ENCODE results near the gene S100A16. TPM values are rescaled to one million over a fixed set of nuclear protein-coding genes. Genes with fewer than 3 reads are reported as not detected.
"Not testable (repeated sequence)": the region's sequence is repeated elsewhere in the genome, so short reads cannot be mapped to it uniquely, and the experiment has no call there.

The S100A16 gene
- total RNA-seq, 1 donor from 2014 or later, result 886 TPM

DNA sequence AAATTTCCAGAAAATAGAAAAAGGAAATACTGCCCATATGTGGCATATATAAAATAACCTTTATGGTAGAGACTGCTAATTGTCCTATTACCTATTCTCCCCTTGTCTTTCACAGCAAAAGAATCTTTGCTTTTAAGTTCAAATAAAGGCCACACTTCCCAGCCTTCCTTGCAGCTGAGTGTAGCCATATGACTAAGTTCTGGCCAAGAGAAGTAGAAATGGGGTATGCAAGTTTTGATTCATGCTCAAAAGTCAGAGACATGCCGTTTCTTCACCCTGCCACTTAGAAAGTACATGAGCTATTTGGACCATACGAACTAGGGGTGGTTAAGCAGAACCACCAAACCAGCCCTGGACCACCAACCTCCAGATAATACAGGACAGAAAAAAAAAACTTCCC, 29.0 kb downstream of the S100A16 start:
- DNase-seq (ENCODE audit: low read depth) (no peak), FAIRE-seq (no peak)
- H3K27me3 ChIP-seq (ENCODE audit: control insufficient read depth, insufficient read depth, low read length), result no peaks in the 10 kb centered on the region
- no peaks in the 10 kb centered on the region for H3K36me3 ChIP-seq (ENCODE audit: control insufficient read depth, insufficient read depth, low read length)
- no peak overlapping the region for H3K4me3 ChIP-seq (ENCODE audit: low read depth, low read length)
- TF ChIP-seq, protein P1, sequence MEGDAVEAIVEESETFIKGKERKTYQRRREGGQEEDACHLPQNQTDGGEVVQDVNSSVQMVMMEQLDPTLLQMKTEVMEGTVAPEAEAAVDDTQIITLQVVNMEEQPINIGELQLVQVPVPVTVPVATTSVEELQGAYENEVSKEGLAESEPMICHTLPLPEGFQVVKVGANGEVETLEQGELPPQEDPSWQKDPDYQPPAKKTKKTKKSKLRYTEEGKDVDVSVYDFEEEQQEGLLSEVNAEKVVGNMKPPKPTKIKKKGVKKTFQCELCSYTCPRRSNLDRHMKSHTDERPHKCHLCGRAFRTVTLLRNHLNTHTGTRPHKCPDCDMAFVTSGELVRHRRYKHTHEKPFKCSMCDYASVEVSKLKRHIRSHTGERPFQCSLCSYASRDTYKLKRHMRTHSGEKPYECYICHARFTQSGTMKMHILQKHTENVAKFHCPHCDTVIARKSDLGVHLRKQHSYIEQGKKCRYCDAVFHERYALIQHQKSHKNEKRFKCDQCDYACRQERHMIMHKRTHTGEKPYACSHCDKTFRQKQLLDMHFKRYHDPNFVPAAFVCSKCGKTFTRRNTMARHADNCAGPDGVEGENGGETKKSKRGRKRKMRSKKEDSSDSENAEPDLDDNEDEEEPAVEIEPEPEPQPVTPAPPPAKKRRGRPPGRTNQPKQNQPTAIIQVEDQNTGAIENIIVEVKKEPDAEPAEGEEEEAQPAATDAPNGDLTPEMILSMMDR (IDR thresholded peaks at IDR 0.05; ENCODE audit: insufficient read depth, low read length, severe bottlenecking), result no peak

- H3K36me3 ChIP-seq (ENCODE audit: control insufficient read depth, insufficient read depth, low read length); DNase-seq (ENCODE audit: low read depth); H3K4me3 ChIP-seq (ENCODE audit: low read depth, low read length); FAIRE-seq; H3K27me3 ChIP-seq (ENCODE audit: control insufficient read depth, insufficient read depth, low read length): not testable (repeated sequence)
These were observed 29.4 kb downstream of the S100A16 start for GRCh38 chr1:153583514-153583913.

- not testable (repeated sequence) for H3K4me3 ChIP-seq (ENCODE audit: low read depth, low read length); DNase-seq (ENCODE audit: low read depth); H3K27me3 ChIP-seq (ENCODE audit: control insufficient read depth, insufficient read depth, low read length); FAIRE-seq; H3K36me3 ChIP-seq (ENCODE audit: control insufficient read depth, insufficient read depth, low read length)
These were observed 30.1 kb downstream of the S100A16 start for GRCh38 chr1:153582836-153583235.

DNA sequence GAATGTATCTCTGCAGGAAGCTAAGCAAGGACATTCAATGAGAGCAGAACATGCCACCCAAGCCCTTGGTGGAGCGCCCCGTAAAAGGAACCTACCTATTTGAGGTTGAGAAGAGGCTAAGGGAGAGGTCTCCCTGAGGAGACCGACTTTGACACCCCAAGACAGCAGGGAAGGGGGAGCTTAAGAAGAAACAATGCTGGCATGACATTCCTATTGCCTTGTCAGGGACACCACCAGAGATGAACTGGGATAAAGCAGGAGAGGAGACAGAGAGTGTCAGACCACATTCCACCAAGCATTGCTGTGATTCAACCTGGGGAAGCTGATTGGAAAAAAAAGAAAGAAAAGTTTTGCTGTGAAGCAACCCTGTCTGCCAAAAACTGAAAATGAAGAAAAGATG, 34.0 kb downstream of the S100A16 start:
- TF ChIP-seq, protein P1 (IDR thresholded peaks at IDR 0.05; ENCODE audit: insufficient read depth, low read length, severe bottlenecking), result no peak
- H3K27me3 ChIP-seq (ENCODE audit: control insufficient read depth, insufficient read depth, low read length), result no peaks in the 10 kb centered on the region
- no peaks in the 10 kb centered on the region for H3K36me3 ChIP-seq (ENCODE audit: control insufficient read depth, insufficient read depth, low read length)
- no peak for DNase-seq (ENCODE audit: low read depth)
- H3K4me3 ChIP-seq (ENCODE audit: low read depth, low read length), result no peak overlapping the region
- FAIRE-seq, result no peak

GRCh38 chr1:153578490-153578889, 34.4 kb downstream of the S100A16 start:
- no peaks in the 10 kb centered on the region for H3K36me3 ChIP-seq (ENCODE audit: control insufficient read depth, insufficient read depth, low read length)
- FAIRE-seq (no peak), DNase-seq (ENCODE audit: low read depth) (no peak)
- H3K27me3 ChIP-seq (ENCODE audit: control insufficient read depth, insufficient read depth, low read length), result no peaks in the 10 kb centered on the region
- no peak overlapping the region for H3K4me3 ChIP-seq (ENCODE audit: low read depth, low read length)
- TF ChIP-seq, protein P1 (IDR thresholded peaks at IDR 0.05; ENCODE audit: insufficient read depth, low read length, severe bottlenecking), result no peak

DNA sequence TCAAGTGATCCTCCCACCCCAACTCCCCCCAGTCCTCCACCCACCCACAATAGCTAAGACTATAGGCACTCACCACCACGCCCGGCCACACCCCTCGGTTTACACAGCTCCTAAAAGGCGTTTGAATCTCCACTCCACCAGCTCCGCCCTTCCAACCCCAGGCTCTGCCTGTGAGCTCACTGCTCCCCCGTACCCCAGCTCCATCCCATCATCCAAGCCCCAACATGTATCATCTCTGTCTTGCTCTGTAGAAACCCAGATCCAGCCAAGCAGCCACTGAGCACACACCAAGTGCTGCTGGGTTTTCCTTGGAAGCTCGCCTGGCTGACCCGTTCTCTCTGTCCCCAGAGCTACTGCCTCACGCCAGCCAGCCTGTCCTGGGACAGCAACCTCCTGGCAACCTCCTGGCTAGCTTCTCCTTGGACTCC, 35.3 kb downstream of the S100A16 start:
- no peaks in the 10 kb centered on the region for H3K27me3 ChIP-seq (ENCODE audit: control insufficient read depth, insufficient read depth, low read length)
- FAIRE-seq (no peak), DNase-seq (ENCODE audit: low read depth) (peak; percentile 67)
- no peaks in the 10 kb centered on the region for H3K36me3 ChIP-seq (ENCODE audit: control insufficient read depth, insufficient read depth, low read length)
- no peak overlapping the region for H3K4me3 ChIP-seq (ENCODE audit: low read depth, low read length)
- TF ChIP-seq, protein P1 (IDR thresholded peaks at IDR 0.05; ENCODE audit: insufficient read depth, low read length, severe bottlenecking), result no peak

DNA sequence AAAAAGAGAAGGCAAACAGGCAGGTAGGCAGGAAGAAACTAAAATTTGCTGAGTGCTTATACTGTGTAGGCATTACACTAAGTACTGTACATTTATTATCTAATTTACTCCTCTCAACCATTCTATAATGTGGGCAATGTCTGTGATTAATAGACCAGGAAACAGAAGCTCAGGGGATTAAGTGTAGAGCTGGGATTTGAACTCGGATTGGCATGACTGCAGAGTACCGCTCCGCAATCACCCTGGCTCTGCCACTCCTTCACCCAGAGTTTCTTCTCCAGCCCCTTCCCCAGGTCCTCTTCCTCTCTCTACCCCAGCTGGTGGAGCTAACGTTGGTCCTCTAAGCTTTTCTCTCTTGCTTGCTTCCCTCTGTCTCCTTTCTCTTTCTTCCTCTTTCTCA, 35.8 kb downstream of the S100A16 start:
- H3K27me3 ChIP-seq (ENCODE audit: control insufficient read depth, insufficient read depth, low read length), result no peaks in the 10 kb centered on the region
- no peak overlapping the region for H3K4me3 ChIP-seq (ENCODE audit: low read depth, low read length)
- DNase-seq (ENCODE audit: low read depth) (no peak), FAIRE-seq (no peak)
- no peaks in the 10 kb centered on the region for H3K36me3 ChIP-seq (ENCODE audit: control insufficient read depth, insufficient read depth, low read length)
- TF ChIP-seq, protein P1 (IDR thresholded peaks at IDR 0.05; ENCODE audit: insufficient read depth, low read length, severe bottlenecking), result no peak

GRCh38 chr1:153575497-153575896, 37.4 kb downstream of the S100A16 start:
- not testable (repeated sequence) for H3K36me3 ChIP-seq (ENCODE audit: control insufficient read depth, insufficient read depth, low read length); DNase-seq (ENCODE audit: low read depth); H3K4me3 ChIP-seq (ENCODE audit: low read depth, low read length); FAIRE-seq; H3K27me3 ChIP-seq (ENCODE audit: control insufficient read depth, insufficient read depth, low read length)

DNA sequence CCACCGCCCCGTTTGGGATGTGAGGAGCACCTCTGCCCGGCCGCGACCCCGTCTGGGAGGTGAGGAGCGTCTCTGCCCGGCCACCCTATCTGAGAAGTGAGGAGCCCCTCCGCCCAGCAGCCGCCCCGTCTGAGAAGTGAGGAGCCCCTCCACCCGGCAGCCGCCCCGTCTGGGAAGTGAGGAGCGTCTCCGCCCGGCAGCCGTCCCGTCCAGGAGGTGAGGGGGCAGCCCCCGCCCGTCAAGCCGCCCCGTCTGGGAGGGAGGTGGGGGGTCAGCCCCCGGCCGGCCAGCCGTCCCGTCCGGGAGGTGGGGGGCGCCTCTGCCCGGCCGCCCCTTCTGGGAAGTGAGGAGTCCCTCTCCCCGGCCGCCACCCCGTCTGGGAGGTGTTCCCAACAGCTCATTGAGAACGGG, 37.9 kb downstream of the S100A16 start:
- H3K36me3 ChIP-seq (ENCODE audit: control insufficient read depth, insufficient read depth, low read length); DNase-seq (ENCODE audit: low read depth); FAIRE-seq; H3K4me3 ChIP-seq (ENCODE audit: low read depth, low read length); H3K27me3 ChIP-seq (ENCODE audit: control insufficient read depth, insufficient read depth, low read length): not testable (repeated sequence)

Data from bronchial epithelial cell (primary cell).